K562 (cell line): ENCODE data around the gene LYSMD1. TPM values are rescaled to one million over a fixed set of nuclear protein-coding genes. Genes with fewer than 3 reads are reported as not detected.

ENCODE experiments used
- ARID4B ChIP-seq: sonication (generic); formaldehyde crosslinking; IDR thresholded peaks from 2 replicates; pipeline ENCODE4 v1.8.0; 2022; ENCODE audit warnings: mild to moderate bottlenecking, missing genetic modification reagents
- ATF7 ChIP-seq: fragments of 450-650 bp; IDR thresholded peaks from 2 replicates; pipeline ENCODE4 v1.7.1; 2014; ENCODE audit warnings: mild to moderate bottlenecking, moderate library complexity
- FOS ChIP-seq: IDR thresholded peaks from 3 replicates; pipeline ENCODE4 v1.6.1; 2011; ENCODE audit not compliant: insufficient read length; ENCODE audit errors: extremely low read depth
- HEY1 ChIP-seq: fragments of 250-450 bp; sonication (Bioruptor Pico); IDR thresholded peaks from 2 replicates; pipeline ENCODE4 v1.5.0; 2020; ENCODE audit warnings: mild to moderate bottlenecking, moderate library complexity, borderline replicate concordance
- HINFP ChIP-seq: fragments of 450-650 bp; conservative IDR thresholded peaks from 2 replicates; pipeline ENCODE4 v1.6.1; 2016; ENCODE audit warnings: missing genetic modification characterization, low read depth, mild to moderate bottlenecking, control low read depth, missing compliant biosample characterization
- SRSF3 ChIP-seq: fragments of 200-400 bp; formaldehyde crosslinking; IDR thresholded peaks from 2 replicates; pipeline ENCODE4 v1.6.1; 2016; ENCODE audit warnings: mild to moderate bottlenecking, low read length, moderate library complexity; ENCODE audit not compliant: insufficient read depth
- ZBTB40 ChIP-seq, 2 experiments: fragments of 450-650 bp in 1 of 2; sonication (generic) in 1 of 2; formaldehyde crosslinking in 1 of 2; IDR thresholded peaks; 2 replicates each; pipeline versions ENCODE4 v1.7.1 to v1.9.0; 2016 to 2022; ENCODE audit warnings: inconsistent platforms in 1 of 2, mild to moderate bottlenecking in 1 of 2, missing genetic modification reagents in 1 of 2
- ZNF384 ChIP-seq: IDR thresholded peaks from 2 replicates; pipeline ENCODE4 v1.6.1; 2012; ENCODE audit warnings: low read depth, low read length, improper control_type of control experiment
- polyA plus RNA-seq, 8 experiments: library from polyadenylated mRNA; depleted of rRNA in 4 of 8; stranded (reverse) in 5 of 8; unstranded in 3 of 8; fragments of >200 nt; fragmentation: Nextera tagmentation in 2 of 8; fragmentation: Illumina TruSeq in 1 of 8; extraction: Ambion mirVana in 2 of 8; extraction: Trizol in 1 of 8; gene quantifications; 2 replicates each; pipeline versions ENCODE4 v1.2.1 to v1.2.3, GENCODE V29; 2011 to 2014; ENCODE audit warnings: inconsistent platforms in 1 of 8, missing spikeins in 1 of 8
- total RNA-seq, 7 experiments: library from RNA; depleted of rRNA in 6 of 7; stranded (reverse); fragments of >200 nt in 6 of 7; fragmentation: Illumina TruSeq in 2 of 7; extraction: Trizol in 2 of 7; gene quantifications; 2 replicates each; pipeline versions ENCODE4 v1.2.1 to v1.2.3, GENCODE V29; 2011 to 2021; ENCODE audit warnings: low replicate concordance in 1 of 7

Gene LYSMD1
- total and polyA plus RNA-seq, 9 of the 15 experiments (the other 6 are each of a cell fraction or from before 2014, with no cell fraction given), result 2.2 to 9.4 (median 6.0) TPM

GRCh38 chr1:151189637-151190445, 24.1 kb upstream of the LYSMD1 start, which contains the start of gene VPS72 (continued):
- TF ChIP-seq SRSF3, result no peak
- TF ChIP-seq ARID4B (CRISPR knock-in tag), result no peak
- TF ChIP-seq ATF7, result peak; percentile 75
- no peak for TF ChIP-seq HEY1
- no peak for TF ChIP-seq FOS
- TF ChIP-seq ZNF384, result 0 out of 2 replicates have a peak, but pooled peaks have one; percentile 21
- peak; percentile 77 for TF ChIP-seq ZBTB40 (IDR thresholded peaks at IDR 0.05)
- TF ChIP-seq ZBTB40 (CRISPR knock-in tag; IDR thresholded peaks at IDR 0.05), result no peak
- no peak for TF ChIP-seq HINFP (tag)
